ENCODE results near the gene C1QTNF1. TPM values are rescaled to one million over a fixed set of nuclear protein-coding genes. Genes with fewer than 3 reads are reported as not detected.

C1QTNF1 gene
- total and polyA plus RNA-seq, 9 of the 15 experiments (the other 6 are each of a cell fraction or from before 2014, with no cell fraction given), result 0.09 TPM; not detected in 8

DNA sequence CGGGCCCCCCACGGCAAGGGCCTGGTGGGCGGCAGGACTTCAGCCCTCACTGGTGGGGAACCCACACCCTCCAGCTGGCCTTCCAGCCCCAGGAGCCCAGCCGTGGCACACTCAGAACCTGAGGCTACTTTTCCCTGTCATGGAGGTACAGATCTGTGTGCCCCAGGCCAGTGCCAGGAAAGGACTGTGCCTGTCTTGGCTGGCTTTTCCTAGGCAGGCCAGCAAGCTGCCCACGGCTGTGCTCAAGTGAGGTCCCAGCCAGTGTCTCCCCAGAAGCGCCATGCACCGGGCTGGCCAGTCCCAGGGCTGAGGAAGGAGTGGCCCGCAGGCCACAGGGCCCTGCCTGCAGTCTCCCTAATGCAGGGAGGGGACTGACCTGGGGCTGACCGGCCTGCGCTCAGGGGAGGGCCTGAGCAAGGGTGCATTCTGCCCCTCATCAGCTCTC is 67.3 kb downstream of the C1QTNF1 start:
- TF ChIP-seq PCBP2 (IDR thresholded peaks at IDR 0.05; ENCODE audit: low read depth, low read length, poor library complexity, severe bottlenecking) (no peak), ZNF347 (CRISPR knock-in tag; IDR thresholded peaks at IDR 0.05; ENCODE audit: low read depth) (no peak), ETV6 (IDR thresholded peaks at IDR 0.05; ENCODE audit: borderline replicate concordance in 1 of 2, low read depth in 2 of 2, low read length in 1 of 2) (no peak), ETV6 (CRISPR knock-in tag; IDR thresholded peaks at IDR 0.05; ENCODE audit: borderline replicate concordance) (no peak), RFX7 (CRISPR knock-in tag; IDR thresholded peaks at IDR 0.05) (no peak), HNRNPLL (IDR thresholded peaks at IDR 0.05; ENCODE audit: low read depth, low read length, poor library complexity, severe bottlenecking) (no peak), NR1H2 (CRISPR knock-in tag; IDR thresholded peaks at IDR 0.05) (no peak), RB1 (IDR thresholded peaks at IDR 0.05; ENCODE audit: low read depth) (no peak), MBD2 (IDR thresholded peaks at IDR 0.05; ENCODE audit: borderline replicate concordance, low read depth) (no peak), RBFOX2 (IDR thresholded peaks at IDR 0.05; ENCODE audit: low read depth, low read length) (no peak), GTF2A2 (tag; IDR thresholded peaks at IDR 0.05) (no peak), EGR1 (conservative IDR thresholded peaks at IDR 0.05) (no peak), ZNF121 (CRISPR knock-in tag; conservative IDR thresholded peaks at IDR 0.05) (no peak)
- TF ChIP-seq, protein P1, sequence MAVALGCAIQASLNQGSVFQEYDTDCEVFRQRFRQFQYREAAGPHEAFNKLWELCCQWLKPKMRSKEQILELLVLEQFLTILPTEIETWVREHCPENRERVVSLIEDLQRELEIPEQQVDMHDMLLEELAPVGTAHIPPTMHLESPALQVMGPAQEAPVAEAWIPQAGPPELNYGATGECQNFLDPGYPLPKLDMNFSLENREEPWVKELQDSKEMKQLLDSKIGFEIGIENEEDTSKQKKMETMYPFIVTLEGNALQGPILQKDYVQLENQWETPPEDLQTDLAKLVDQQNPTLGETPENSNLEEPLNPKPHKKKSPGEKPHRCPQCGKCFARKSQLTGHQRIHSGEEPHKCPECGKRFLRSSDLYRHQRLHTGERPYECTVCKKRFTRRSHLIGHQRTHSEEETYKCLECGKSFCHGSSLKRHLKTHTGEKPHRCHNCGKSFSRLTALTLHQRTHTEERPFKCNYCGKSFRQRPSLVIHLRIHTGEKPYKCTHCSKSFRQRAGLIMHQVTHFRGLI (CRISPR knock-in tag; IDR thresholded peaks at IDR 0.05), result no peak
- TF ChIP-seq, protein P2, sequence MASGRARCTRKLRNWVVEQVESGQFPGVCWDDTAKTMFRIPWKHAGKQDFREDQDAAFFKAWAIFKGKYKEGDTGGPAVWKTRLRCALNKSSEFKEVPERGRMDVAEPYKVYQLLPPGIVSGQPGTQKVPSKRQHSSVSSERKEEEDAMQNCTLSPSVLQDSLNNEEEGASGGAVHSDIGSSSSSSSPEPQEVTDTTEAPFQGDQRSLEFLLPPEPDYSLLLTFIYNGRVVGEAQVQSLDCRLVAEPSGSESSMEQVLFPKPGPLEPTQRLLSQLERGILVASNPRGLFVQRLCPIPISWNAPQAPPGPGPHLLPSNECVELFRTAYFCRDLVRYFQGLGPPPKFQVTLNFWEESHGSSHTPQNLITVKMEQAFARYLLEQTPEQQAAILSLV (tag; IDR thresholded peaks at IDR 0.05), result no peak
- TF ChIP-seq, protein P3, sequence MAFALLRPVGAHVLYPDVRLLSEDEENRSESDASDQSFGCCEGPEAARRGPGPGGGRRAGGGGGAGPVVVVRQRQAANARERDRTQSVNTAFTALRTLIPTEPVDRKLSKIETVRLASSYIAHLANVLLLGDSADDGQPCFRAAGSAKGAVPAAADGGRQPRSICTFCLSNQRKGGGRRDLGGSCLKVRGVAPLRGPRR (CRISPR knock-in tag; IDR thresholded peaks at IDR 0.05), result no peak
- BruUV-seq (replicated peaks), result no TSS peak
- H3K9me1 ChIP-seq (ENCODE audit: control insufficient read depth, insufficient read depth, low read length), result peaks cover 5% of the 10 kb centered on the region
- in situ Hi-C loops (cut with MboI), result no loop called here
- H4K20me1 ChIP-seq (replicated peaks; ENCODE audit: control insufficient read depth, insufficient read depth, low read length), result peaks cover 20% of the 10 kb centered on the region
- H2AFZ ChIP-seq (ENCODE audit: low read depth, low read length), result no peak overlapping the region
- no peaks in the 10 kb centered on the region for H3K79me2 ChIP-seq (ENCODE audit: control insufficient read depth, insufficient read depth, low read length)
- peaks cover 11 to 39% of the 10 kb centered on the region in 2 experiments; a peak in 4 of 5 replicates for H3K27me3 ChIP-seq (ENCODE audit: control insufficient read depth in 2 of 2, insufficient read depth in 2 of 2, low read length in 2 of 2)
- H3K9ac ChIP-seq (ENCODE audit: insufficient read depth in 1 of 2, low read depth in 2 of 2, low read length in 2 of 2), result no peak overlapping the region; a peak in 1 of 4 replicates
- H3K36me3 ChIP-seq (ENCODE audit: control insufficient read depth, insufficient read depth, low read length), result peaks cover 9% of the 10 kb centered on the region; the same call in 1 of the 3 replicates
- ChIA-PET CTCF (ENCODE audit: low intra/inter-chr PET ratio) (no interaction called here), POLR2A (interaction anchor here (0.7 kb wide), 1 partner anchor 177 kb away, joined by 3 read pairs; no protein-coding TSS in a partner anchor)
- ATAC-seq, result no peak
- H3K4me2 ChIP-seq (ENCODE audit: insufficient read depth, low read length), result no peak overlapping the region
- no peak for DNase-seq (ENCODE audit: extremely low read depth in 1 of 4, low spot score in 3 of 4)
- H3K4me1 ChIP-seq (replicated peaks in 1 of 2; ENCODE audit: control insufficient read depth in 2 of 2, insufficient read depth in 2 of 2, low read length in 2 of 2), result peaks cover 0 to 35% of the 10 kb centered on the region in 2 experiments; a peak in 2 of 5 replicates
- no peaks in the 10 kb centered on the region for H3K9me3 ChIP-seq (replicated peaks; ENCODE audit: control insufficient read depth, insufficient read depth, low read depth, low read length)
- H3K27ac ChIP-seq (ENCODE audit: extremely low read depth, low read depth, low read length), result no peak overlapping the region
- no peak for FAIRE-seq
- H3K4me3 ChIP-seq, result no peak overlapping the region
- 5% methylated on average over 9 of the region's 10 CpGs for whole genome bisulfite sequencing (ENCODE audit: insufficient coverage, low coverage, missing lambda C conversion rate)
- intact Hi-C loops (cut with micrococcal nuclease), result no loop called here

Data from K562 (cell line).